VCaP (cell line): ENCODE measurements around the gene EPN1.

Experiments
- H3K27ac ChIP-seq: fragments of 450-650 bp; 2 replicates; pipeline ENCODE4 v1.5.1; 2017
- CTCF ChIP-seq: fragments of 450-650 bp; conservative IDR thresholded peaks from 2 replicates; pipeline ENCODE4 v1.5.1; 2017; ENCODE audit warnings: mild to moderate bottlenecking, moderate library complexity

EPN1 gene

DNA sequence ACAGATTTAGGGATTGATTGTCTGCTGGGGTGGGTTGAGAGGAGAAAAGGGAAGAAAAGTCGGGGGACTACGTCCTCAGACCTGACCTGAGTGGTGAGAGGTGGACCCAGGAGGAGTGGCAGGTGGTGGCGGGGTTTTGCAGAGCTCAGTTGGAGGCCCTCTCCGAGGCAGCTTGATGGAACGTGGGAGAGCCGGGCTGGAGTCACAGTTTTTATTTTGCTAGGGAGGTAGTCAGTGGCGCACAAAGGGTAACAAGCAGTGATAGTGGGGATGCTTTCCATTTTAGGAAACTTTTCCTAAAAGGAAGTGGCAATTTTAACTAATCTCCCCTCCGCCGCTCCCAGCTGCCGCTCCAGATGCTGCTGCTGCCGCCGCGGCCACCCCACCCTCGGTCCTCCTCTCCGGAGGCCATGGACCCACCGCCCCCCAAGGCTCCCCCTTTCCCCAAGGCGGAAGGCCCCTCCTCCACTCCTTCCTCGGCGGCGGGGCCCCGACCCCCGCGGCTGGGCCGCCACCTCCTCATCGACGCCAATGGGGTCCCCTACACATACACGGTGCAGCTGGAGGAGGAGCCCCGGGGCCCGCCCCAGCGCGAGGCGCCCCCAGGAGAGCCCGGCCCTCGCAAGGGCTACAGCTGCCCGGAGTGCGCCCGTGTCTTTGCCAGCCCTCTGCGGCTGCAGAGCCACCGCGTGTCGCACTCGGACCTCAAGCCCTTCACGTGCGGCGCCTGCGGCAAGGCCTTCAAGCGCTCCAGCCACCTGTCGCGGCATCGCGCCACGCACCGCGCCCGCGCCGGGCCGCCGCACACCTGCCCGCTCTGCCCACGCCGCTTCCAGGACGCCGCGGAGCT, 32.6 kb upstream of the EPN1 start:
- peak overlapping the region; percentile 98 for H3K27ac ChIP-seq
- TF ChIP-seq CTCF: no peak

DNA sequence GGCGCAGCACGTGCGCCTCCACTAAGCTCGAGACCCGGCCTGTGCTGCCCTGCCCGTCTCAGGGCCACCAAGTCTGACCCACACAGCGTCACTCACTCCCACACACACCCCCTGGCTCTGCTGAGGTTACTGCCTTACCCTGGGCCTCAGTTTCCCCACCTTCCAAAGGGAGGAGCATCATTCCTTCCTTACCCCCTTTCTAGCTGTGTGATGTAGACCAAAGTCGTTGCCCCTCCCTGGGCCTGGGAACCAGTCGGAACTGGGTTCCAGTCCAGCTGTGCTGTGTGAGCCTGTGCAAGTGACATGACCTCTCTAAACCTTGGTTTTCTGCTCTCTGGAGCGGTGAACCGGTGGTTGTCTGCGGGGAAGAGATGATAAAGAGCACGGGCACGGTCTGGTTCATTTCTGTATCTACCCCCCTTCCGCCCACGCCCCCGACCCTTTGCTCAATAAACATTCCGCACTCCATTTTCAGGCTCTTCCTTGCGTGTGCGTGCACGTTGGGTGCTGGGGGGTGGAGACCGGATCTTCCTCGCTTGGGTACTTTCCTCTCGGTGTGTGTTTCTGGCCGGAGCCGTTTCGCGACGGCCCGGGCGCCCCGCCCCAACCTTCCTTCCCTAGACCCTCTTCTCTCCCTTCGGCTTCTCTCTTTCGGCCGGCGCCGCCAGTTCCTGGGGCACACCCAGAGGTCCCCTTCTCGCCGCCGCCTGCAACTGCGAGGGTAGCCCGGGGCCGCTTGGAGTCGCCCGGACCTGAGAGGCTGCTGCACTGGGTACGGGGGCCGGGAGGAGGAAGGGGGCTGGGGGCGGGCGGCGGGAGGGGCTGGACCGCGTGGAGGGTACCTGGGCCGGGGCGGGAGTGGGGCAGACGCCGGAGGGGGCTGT, 31.8 kb upstream of the EPN1 start, which contains the start of gene ZNF581:
Gene ZNF581, plus strand, starts transcription at position 647 of the 884 bp plus-strand sequence. CDS start 923 bp downstream, outside the sequence.
- no peak for TF ChIP-seq CTCF
- peak within 1 kb of the TSS; percentile 98 for H3K27ac ChIP-seq

- H3K27ac ChIP-seq: peak overlapping the region; percentile 98
- TF ChIP-seq CTCF: no peak
These were observed 31.2 kb upstream of the EPN1 start for GRCh38 chr19:55643887-55644176.

- TF ChIP-seq CTCF: no peak
- H3K27ac ChIP-seq: peak overlapping the region; percentile 98
These were observed 30.7 kb upstream of the EPN1 start for GRCh38 chr19:55644191-55644833.

- H3K27ac ChIP-seq: peak overlapping the region; percentile 98
- no peak for TF ChIP-seq CTCF
These were observed 30.0 kb upstream of the EPN1 start for GRCh38 chr19:55644842-55645511.

DNA sequence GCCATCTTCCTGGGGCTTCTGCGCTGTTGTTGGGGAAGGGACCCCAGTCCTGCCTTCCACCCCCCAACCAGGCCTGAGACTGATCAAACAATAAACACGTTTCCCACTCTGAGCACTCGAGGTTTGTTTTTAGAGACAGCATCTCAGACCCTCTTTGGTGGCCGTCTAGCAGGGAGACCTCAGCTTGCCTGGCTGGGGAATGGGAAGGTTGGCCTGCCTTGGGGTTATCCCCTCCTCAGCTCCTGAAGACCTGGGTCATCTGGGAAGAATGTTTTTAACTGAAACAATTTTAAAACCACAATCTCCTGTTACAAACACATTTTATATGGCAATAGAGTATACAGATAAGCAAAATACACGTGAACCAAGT, 29.5 kb upstream of the EPN1 start:
- 0 out of 2 replicates have a peak overlapping the region, but pooled peaks have one; percentile 98 for H3K27ac ChIP-seq
- TF ChIP-seq CTCF: no peak
